ENCODE data around the gene ADGRF3.
"Not testable (repeated sequence)": the region's sequence is repeated elsewhere in the genome, so short reads cannot be mapped to it uniquely, and the experiment has no call there.

Gene ADGRF3

GRCh38 chr2:26279886-26280285, 66.7 kb downstream of the ADGRF3 start:
- no peaks in the 10 kb centered on the region for H3K9me3 ChIP-seq (ENCODE audit: control insufficient read depth, low read length)
- peaks cover 75% of the 10 kb centered on the region for H3K36me3 ChIP-seq (ENCODE audit: control insufficient read depth, insufficient read depth, low read length)
- H3K4me1 ChIP-seq (ENCODE audit: control insufficient read depth, insufficient read depth, low read length, poor library complexity, severe bottlenecking) = peaks cover 6% of the 10 kb centered on the region
- H3K4me3 ChIP-seq (ENCODE audit: extremely low read depth, insufficient read depth, low read length, poor library complexity, severe bottlenecking) = no peak overlapping the region
- H3K27ac ChIP-seq (ENCODE audit: low read depth, low read length, severe bottlenecking) = no peak overlapping the region
- WGBS, 2 experiments (ENCODE audit: insufficient coverage in 2 of 2) = 100% methylated on average over 2 of the region's 3 CpGs; no CpG with 5 or more reads in 1 of the 2 experiments

GRCh38 chr2:26276484-26277227, 69.9 kb downstream of the ADGRF3 start:
- H3K36me3 ChIP-seq (ENCODE audit: control insufficient read depth, insufficient read depth, low read length) = peaks cover 61% of the 10 kb centered on the region
- no peak overlapping the region for H3K4me3 ChIP-seq (ENCODE audit: extremely low read depth, insufficient read depth, low read length, poor library complexity, severe bottlenecking)
- H3K9me3 ChIP-seq (ENCODE audit: control insufficient read depth, low read length) = no peaks in the 10 kb centered on the region
- no peaks in the 10 kb centered on the region for H3K4me1 ChIP-seq (ENCODE audit: control insufficient read depth, insufficient read depth, low read length, poor library complexity, severe bottlenecking)
- WGBS, 2 experiments (ENCODE audit: insufficient coverage in 2 of 2) = 100% methylated on average over 2 of the region's 4 CpGs
- H3K27ac ChIP-seq (ENCODE audit: low read depth, low read length, severe bottlenecking) = no peak overlapping the region

- 98% methylated on average over 5 of the region's 5 CpGs for WGBS, 2 experiments (ENCODE audit: insufficient coverage in 2 of 2)
- Histone ChIP-seq H3K4me3 (ENCODE audit: extremely low read depth, insufficient read depth, low read length, poor library complexity, severe bottlenecking) (no peak overlapping the region), H3K9me3 (ENCODE audit: control insufficient read depth, low read length) (no peaks in the 10 kb centered on the region), H3K27ac (ENCODE audit: low read depth, low read length, severe bottlenecking) (no peak overlapping the region), H3K4me1 (ENCODE audit: control insufficient read depth, insufficient read depth, low read length, poor library complexity, severe bottlenecking) (no peaks in the 10 kb centered on the region), H3K36me3 (ENCODE audit: control insufficient read depth, insufficient read depth, low read length) (peaks cover 42% of the 10 kb centered on the region)
Observed at GRCh38 chr2:26274058-26274613, 72.5 kb downstream of the ADGRF3 start.

GRCh38 chr2:26273501-26273900, 73.1 kb downstream of the ADGRF3 start:
- no peak overlapping the region for H3K27ac ChIP-seq (ENCODE audit: low read depth, low read length, severe bottlenecking)
- 92 to 100% methylated on average over 1 to 2 of the region's 2 CpGs for WGBS, 2 experiments (ENCODE audit: insufficient coverage in 2 of 2)
- no peaks in the 10 kb centered on the region for H3K4me1 ChIP-seq (ENCODE audit: control insufficient read depth, insufficient read depth, low read length, poor library complexity, severe bottlenecking)

GRCh38 chr2:26270373-26270772, 76.2 kb downstream of the ADGRF3 start:
- H3K4me1 ChIP-seq (ENCODE audit: control insufficient read depth, insufficient read depth, low read length, poor library complexity, severe bottlenecking) = no peaks in the 10 kb centered on the region
- H3K27ac ChIP-seq (ENCODE audit: low read depth, low read length, severe bottlenecking) = no peak overlapping the region
- H3K9me3 ChIP-seq (ENCODE audit: control insufficient read depth, low read length) = no peaks in the 10 kb centered on the region
- H3K4me3 ChIP-seq (ENCODE audit: extremely low read depth, insufficient read depth, low read length, poor library complexity, severe bottlenecking) = no peak overlapping the region
- H3K36me3 ChIP-seq (ENCODE audit: control insufficient read depth, insufficient read depth, low read length) = peaks cover 21% of the 10 kb centered on the region

More at GRCh38 chr2:26273501-26273900, 73.1 kb downstream of the ADGRF3 start:
- H3K9me3 ChIP-seq (ENCODE audit: control insufficient read depth, low read length) = no peaks in the 10 kb centered on the region
- no peak overlapping the region for H3K4me3 ChIP-seq (ENCODE audit: extremely low read depth, insufficient read depth, low read length, poor library complexity, severe bottlenecking)
- H3K36me3 ChIP-seq (ENCODE audit: control insufficient read depth, insufficient read depth, low read length) = peaks cover 36% of the 10 kb centered on the region

GRCh38 chr2:26269571-26270158, 76.9 kb downstream of the ADGRF3 start:
- H3K27ac ChIP-seq (ENCODE audit: low read depth, low read length, severe bottlenecking) = no peak overlapping the region
- no peaks in the 10 kb centered on the region for H3K4me1 ChIP-seq (ENCODE audit: control insufficient read depth, insufficient read depth, low read length, poor library complexity, severe bottlenecking)
- 93 to 97% methylated on average over 5 to 6 of the region's 6 CpGs for WGBS, 2 experiments (ENCODE audit: insufficient coverage in 2 of 2)

GRCh38 chr2:26268670-26269385, 77.8 kb downstream of the ADGRF3 start:
- WGBS, 2 experiments (ENCODE audit: insufficient coverage in 2 of 2) = 88 to 92% methylated on average over 7 to 9 of the region's 12 CpGs
- not testable (repeated sequence) for H3K9me3 ChIP-seq (ENCODE audit: control insufficient read depth, low read length); H3K4me1 ChIP-seq (ENCODE audit: control insufficient read depth, insufficient read depth, low read length, poor library complexity, severe bottlenecking); H3K27ac ChIP-seq (ENCODE audit: low read depth, low read length, severe bottlenecking); H3K4me3 ChIP-seq (ENCODE audit: extremely low read depth, insufficient read depth, low read length, poor library complexity, severe bottlenecking)
- H3K36me3 ChIP-seq (ENCODE audit: control insufficient read depth, insufficient read depth, low read length) = peaks cover 27% of the 10 kb centered on the region

More at GRCh38 chr2:26269571-26270158, 76.9 kb downstream of the ADGRF3 start:
- peaks cover 25% of the 10 kb centered on the region for H3K36me3 ChIP-seq (ENCODE audit: control insufficient read depth, insufficient read depth, low read length)
- H3K4me3 ChIP-seq (ENCODE audit: extremely low read depth, insufficient read depth, low read length, poor library complexity, severe bottlenecking) = no peak overlapping the region
- H3K9me3 ChIP-seq (ENCODE audit: control insufficient read depth, low read length) = no peaks in the 10 kb centered on the region

- no peaks in the 10 kb centered on the region for H3K9me3 ChIP-seq (ENCODE audit: control insufficient read depth, low read length)
- H3K4me3 ChIP-seq (ENCODE audit: extremely low read depth, insufficient read depth, low read length, poor library complexity, severe bottlenecking) = no peak overlapping the region
- peaks cover 27% of the 10 kb centered on the region for H3K36me3 ChIP-seq (ENCODE audit: control insufficient read depth, insufficient read depth, low read length)
- H3K4me1 ChIP-seq (ENCODE audit: control insufficient read depth, insufficient read depth, low read length, poor library complexity, severe bottlenecking) = no peaks in the 10 kb centered on the region
- WGBS, 2 experiments (ENCODE audit: insufficient coverage in 2 of 2) = no CpG with 5 or more reads among the region's 4 CpGs
- H3K27ac ChIP-seq (ENCODE audit: low read depth, low read length, severe bottlenecking) = no peak overlapping the region
Observed at GRCh38 chr2:26268213-26268612, 78.4 kb downstream of the ADGRF3 start.

GRCh38 chr2:26258836-26259235, 87.8 kb downstream of the ADGRF3 start:
- H3K4me1 ChIP-seq (ENCODE audit: control insufficient read depth, insufficient read depth, low read length, poor library complexity, severe bottlenecking); H3K4me3 ChIP-seq (ENCODE audit: extremely low read depth, insufficient read depth, low read length, poor library complexity, severe bottlenecking); H3K27ac ChIP-seq (ENCODE audit: low read depth, low read length, severe bottlenecking); H3K9me3 ChIP-seq (ENCODE audit: control insufficient read depth, low read length): not testable (repeated sequence)
- WGBS, 2 experiments (ENCODE audit: insufficient coverage in 2 of 2) = 93 to 96% methylated on average over 7 to 8 of the region's 8 CpGs
- peaks cover 52% of the 10 kb centered on the region for H3K36me3 ChIP-seq (ENCODE audit: control insufficient read depth, insufficient read depth, low read length)
